WTC11 (cell line): ENCODE measurements around the gene KDR.

Experiments
- CBFB ChIP-seq: sonication (generic); formaldehyde crosslinking; IDR thresholded peaks from 2 replicates; pipeline ENCODE4 v1.8.1; 2022; ENCODE audit warnings: mild to moderate bottlenecking, low read depth, missing genetic modification reagents
- CTCF ChIP-seq: fragments of 200-600 bp; IDR thresholded peaks from 2 replicates; pipeline ENCODE4 v1.8.0; 2022; ENCODE audit warnings: antibody characterized with exemption
- MLX ChIP-seq: sonication (generic); formaldehyde crosslinking; IDR thresholded peaks from 2 replicates; pipeline ENCODE4 v1.8.1; 2023; ENCODE audit warnings: mild to moderate bottlenecking, missing genetic modification reagents, moderate library complexity
- NFYB ChIP-seq: sonication (generic); formaldehyde crosslinking; conservative IDR thresholded peaks from 2 replicates; pipeline ENCODE4 v1.8.0; 2022; ENCODE audit warnings: low read depth, missing genetic modification reagents
- SP1 ChIP-seq: sonication (generic); formaldehyde crosslinking; conservative IDR thresholded peaks from 2 replicates; pipeline ENCODE4 v1.8.1; 2022; ENCODE audit warnings: missing genetic modification reagents

- TF ChIP-seq SP1 (CRISPR knock-in tag) (no peak), CTCF (no peak), CBFB (CRISPR knock-in tag) (no peak), NFYB (no peak), MLX (CRISPR knock-in tag) (no peak)
Measured at GRCh38 chr4:55082756-55083155, 42.6 kb downstream of the KDR start.
